DND-41 (cell line): ENCODE results near the gene NBPF14.
"Not testable (repeated sequence)": the region's sequence is repeated elsewhere in the genome, so short reads cannot be mapped to it uniquely, and the experiment has no call there.

Source experiments
- ATAC-seq: fragments of 200-7000 bp; cut with Tn5 transposase; 3 replicates; pipeline ENCODE4 v1.9.1; 2021; ENCODE audit warnings: low read depth; ENCODE audit not compliant: insufficient read depth
- DNase-seq: peaks from one replicate; pipeline ENCODE4 v3.0.0-alpha.2; 2020
- H2AFZ ChIP-seq: 2 replicates; pipeline ENCODE4 v1.6.0; 2012; ENCODE audit warnings: low read depth, low read length
- H3K27ac ChIP-seq: 2 replicates; pipeline ENCODE4 v1.5.1; 2012; ENCODE audit warnings: low read length, inconsistent platforms
- H3K27me3 ChIP-seq: fragments of 200-600 bp; sonication (generic); 2 replicates; pipeline ENCODE4 v1.6.0; 2012; ENCODE audit warnings: low read length, mild to moderate bottlenecking, inconsistent platforms; ENCODE audit not compliant: insufficient read depth, poor library complexity
- H3K36me3 ChIP-seq: 2 replicates; pipeline ENCODE4 v1.5.1; 2012; ENCODE audit warnings: low read length, inconsistent platforms; ENCODE audit not compliant: insufficient read depth
- H3K4me1 ChIP-seq: 2 replicates; pipeline ENCODE4 v1.5.1; 2012; ENCODE audit warnings: mild to moderate bottlenecking, low read length; ENCODE audit not compliant: insufficient read depth
- H3K4me2 ChIP-seq: 2 replicates; pipeline ENCODE4 v1.6.0; 2012; ENCODE audit warnings: mild to moderate bottlenecking, moderate library complexity, low read length, inconsistent platforms; ENCODE audit not compliant: insufficient read depth
- H3K4me3 ChIP-seq, 2 experiments: fragments of 200-600 bp in 1 of 2; shearing (Covaris generic) in 1 of 2; 2 replicates each; pipeline ENCODE4 v1.5.1; 2012 to 2016; ENCODE audit warnings: inconsistent platforms in 2 of 2, low read length in 2 of 2, mild to moderate bottlenecking in 2 of 2, low read depth in 1 of 2, moderate library complexity in 1 of 2
- H3K79me2 ChIP-seq: 2 replicates; pipeline ENCODE4 v1.6.0; 2012; ENCODE audit warnings: low read length, inconsistent platforms; ENCODE audit not compliant: insufficient read depth
- H3K9ac ChIP-seq: 2 replicates; pipeline ENCODE4 v1.6.0; 2012; ENCODE audit warnings: low read depth, mild to moderate bottlenecking, inconsistent platforms, low read length, moderate library complexity
- H3K9me3 ChIP-seq: 2 replicates; pipeline ENCODE4 v1.5.1; 2012; ENCODE audit warnings: low read length, moderate library complexity, mild to moderate bottlenecking, inconsistent platforms; ENCODE audit not compliant: insufficient read depth, severe bottlenecking
- H4K20me1 ChIP-seq: 2 replicates; pipeline ENCODE4 v1.6.0; 2012; ENCODE audit warnings: low read length; ENCODE audit not compliant: insufficient read depth

Gene NBPF14, protein sequence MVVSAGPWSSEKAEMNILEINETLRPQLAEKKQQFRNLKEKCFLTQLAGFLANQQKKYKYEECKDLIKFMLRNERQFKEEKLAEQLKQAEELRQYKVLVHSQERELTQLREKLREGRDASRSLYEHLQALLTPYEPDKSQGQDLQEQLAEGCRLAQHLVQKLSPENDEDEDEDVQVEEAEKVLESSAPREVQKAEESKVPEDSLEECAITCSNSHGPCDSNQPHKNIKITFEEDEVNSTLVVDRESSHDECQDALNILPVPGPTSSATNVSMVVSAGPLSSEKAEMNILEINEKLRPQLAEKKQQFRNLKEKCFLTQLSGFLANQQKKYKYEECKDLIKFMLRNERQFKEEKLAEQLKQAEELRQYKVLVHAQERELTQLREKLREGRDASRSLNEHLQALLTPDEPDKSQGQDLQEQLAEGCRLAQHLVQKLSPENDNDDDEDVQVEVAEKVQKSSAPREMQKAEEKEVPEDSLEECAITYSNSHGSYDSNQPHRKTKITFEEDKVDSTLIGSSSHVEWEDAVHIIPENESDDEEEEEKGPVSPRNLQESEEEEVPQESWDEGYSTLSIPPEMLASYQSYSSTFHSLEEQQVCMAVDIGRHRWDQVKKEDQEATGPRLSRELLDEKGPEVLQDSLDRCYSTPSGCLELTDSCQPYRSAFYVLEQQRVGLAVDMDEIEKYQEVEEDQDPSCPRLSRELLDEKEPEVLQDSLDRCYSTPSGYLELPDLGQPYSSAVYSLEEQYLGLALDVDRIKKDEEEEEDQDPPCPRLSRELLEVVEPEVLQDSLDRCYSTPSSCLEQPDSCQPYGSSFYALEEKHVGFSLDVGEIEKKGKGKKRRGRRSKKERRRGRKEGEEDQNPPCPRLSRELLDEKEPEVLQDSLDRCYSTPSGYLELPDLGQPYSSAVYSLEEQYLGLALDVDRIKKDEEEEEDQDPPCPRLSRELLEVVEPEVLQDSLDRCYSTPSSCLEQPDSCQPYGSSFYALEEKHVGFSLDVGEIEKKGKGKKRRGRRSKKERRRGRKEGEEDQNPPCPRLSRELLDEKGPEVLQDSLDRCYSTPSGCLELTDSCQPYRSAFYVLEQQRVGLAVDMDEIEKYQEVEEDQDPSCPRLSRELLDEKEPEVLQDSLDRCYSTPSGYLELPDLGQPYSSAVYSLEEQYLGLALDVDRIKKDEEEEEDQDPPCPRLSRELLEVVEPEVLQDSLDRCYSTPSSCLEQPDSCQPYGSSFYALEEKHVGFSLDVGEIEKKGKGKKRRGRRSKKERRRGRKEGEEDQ (N-terminal part only)

DNA sequence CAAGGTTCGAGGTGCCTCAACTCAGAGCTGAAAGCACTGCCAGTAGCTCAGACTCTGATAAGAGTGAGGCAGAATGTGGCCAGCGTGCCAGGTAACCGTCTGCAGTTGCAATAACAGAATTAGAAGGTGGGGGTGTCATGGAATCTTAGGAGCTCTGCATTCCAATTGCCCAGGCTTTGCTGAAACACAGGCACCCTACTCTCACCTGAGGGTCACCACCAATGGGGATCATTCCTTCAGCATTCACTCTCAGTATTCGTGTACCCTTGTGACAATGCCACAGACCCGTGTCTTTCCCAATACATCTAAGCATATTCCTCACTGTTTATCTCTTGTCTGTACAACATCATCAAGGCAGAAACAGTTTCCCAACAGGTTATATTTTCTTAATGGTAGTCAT is at the start of gene NBPF14:
Gene NBPF14, minus strand, starts transcription at position 101 of the 400 bp plus-strand sequence. CDS start 294 bp downstream, outside the sequence.
- H3K36me3 ChIP-seq, ATAC-seq, H4K20me1 ChIP-seq, H3K4me2 ChIP-seq, H3K4me3 ChIP-seq, H3K27me3 ChIP-seq, H3K4me1 ChIP-seq, H3K27ac ChIP-seq, H3K9me3 ChIP-seq, H3K79me2 ChIP-seq, H3K9ac ChIP-seq, H2AFZ ChIP-seq, DNase-seq: not testable (repeated sequence)

- not testable (repeated sequence) for H3K27ac ChIP-seq, H3K4me3 ChIP-seq
Measured at GRCh38 chr1:148625451-148625850, 29.6 kb upstream of the NBPF14 start.

DNA sequence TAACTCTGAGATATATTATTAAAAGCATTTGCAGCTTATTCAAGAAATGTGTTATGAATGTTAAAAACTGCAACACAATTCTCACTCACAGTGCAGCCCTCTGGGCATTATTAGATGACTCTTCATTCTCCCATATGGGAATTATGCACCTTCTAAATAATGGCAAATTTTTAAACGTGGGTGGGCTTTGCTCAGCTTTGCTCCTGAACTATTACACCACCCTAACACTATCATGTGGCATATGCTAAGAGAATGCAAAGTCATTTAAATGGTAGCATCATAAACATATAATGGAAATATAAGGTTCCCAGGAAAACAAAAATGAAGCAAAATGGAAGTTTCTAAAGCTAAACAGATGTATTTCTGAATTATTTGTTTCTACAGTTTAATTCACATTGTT is 22.4 kb upstream of the NBPF14 start:
- H3K9ac ChIP-seq, DNase-seq, H3K4me1 ChIP-seq, H2AFZ ChIP-seq, H3K36me3 ChIP-seq, H4K20me1 ChIP-seq, H3K9me3 ChIP-seq, H3K4me3 ChIP-seq, H3K79me2 ChIP-seq, H3K4me2 ChIP-seq, H3K27me3 ChIP-seq, ATAC-seq, H3K27ac ChIP-seq: not testable (repeated sequence)

More at GRCh38 chr1:148625451-148625850, 29.6 kb upstream of the NBPF14 start:
- not testable (repeated sequence) for H3K9ac ChIP-seq, H3K9me3 ChIP-seq, ATAC-seq, H4K20me1 ChIP-seq, H2AFZ ChIP-seq, H3K36me3 ChIP-seq, H3K27me3 ChIP-seq, H3K79me2 ChIP-seq, H3K4me1 ChIP-seq, DNase-seq, H3K4me2 ChIP-seq

- not testable (repeated sequence) for H4K20me1 ChIP-seq, DNase-seq, H3K4me2 ChIP-seq, H2AFZ ChIP-seq, H3K36me3 ChIP-seq, H3K27ac ChIP-seq, H3K27me3 ChIP-seq, H3K9me3 ChIP-seq, H3K4me3 ChIP-seq, H3K9ac ChIP-seq, H3K4me1 ChIP-seq, H3K79me2 ChIP-seq, ATAC-seq
Measured at GRCh38 chr1:148605266-148605665, 9.5 kb upstream of the NBPF14 start.

- H3K27ac ChIP-seq, H3K4me1 ChIP-seq, H2AFZ ChIP-seq, H3K4me3 ChIP-seq, H3K9me3 ChIP-seq, H3K4me2 ChIP-seq, H3K27me3 ChIP-seq, DNase-seq, H3K9ac ChIP-seq, H4K20me1 ChIP-seq, H3K79me2 ChIP-seq, ATAC-seq, H3K36me3 ChIP-seq: not testable (repeated sequence)
Measured at GRCh38 chr1:148595360-148595759, 451 bp downstream of the NBPF14 start.

GRCh38 chr1:148591098-148591497 is 4.7 kb downstream of the NBPF14 start:
- H3K4me3 ChIP-seq, H3K36me3 ChIP-seq, H3K4me1 ChIP-seq, H3K27me3 ChIP-seq, H3K9me3 ChIP-seq, H2AFZ ChIP-seq, H3K79me2 ChIP-seq, H4K20me1 ChIP-seq, DNase-seq, H3K9ac ChIP-seq, H3K27ac ChIP-seq, H3K4me2 ChIP-seq, ATAC-seq: not testable (repeated sequence)

- not testable (repeated sequence) for H2AFZ ChIP-seq, H3K4me1 ChIP-seq, H3K9ac ChIP-seq, ATAC-seq, H3K4me2 ChIP-seq, DNase-seq, H4K20me1 ChIP-seq, H3K4me3 ChIP-seq, H3K79me2 ChIP-seq, H3K27ac ChIP-seq, H3K36me3 ChIP-seq, H3K27me3 ChIP-seq, H3K9me3 ChIP-seq
Measured at GRCh38 chr1:148532158-148532557, 63.7 kb downstream of the NBPF14 start.
